IPS-15b (cell line): ENCODE data around the gene PPDPF.

Source experiments
- H3K27me3 ChIP-seq: one replicate; pipeline ENCODE4 v1.6.1; 2013; ENCODE audit warnings: low read length; ENCODE audit not compliant: control insufficient read depth, insufficient read depth
- H3K36me3 ChIP-seq: one replicate; pipeline ENCODE4 v1.6.1; 2013; ENCODE audit warnings: low read length; ENCODE audit not compliant: control insufficient read depth, insufficient read depth
- H3K4me1 ChIP-seq: one replicate; pipeline ENCODE4 v1.6.1; 2013; ENCODE audit warnings: mild to moderate bottlenecking, low read length; ENCODE audit not compliant: control insufficient read depth, insufficient read depth
- H3K4me3 ChIP-seq: one replicate; pipeline ENCODE4 v1.5.1; 2013; ENCODE audit warnings: low read depth, low read length
- H3K9ac ChIP-seq: one replicate; pipeline ENCODE4 v1.6.1; 2013; ENCODE audit warnings: low read depth, mild to moderate bottlenecking, low read length
- H3K9me3 ChIP-seq: one replicate; pipeline ENCODE4 v1.6.1; 2013; ENCODE audit warnings: mild to moderate bottlenecking, low read length; ENCODE audit not compliant: control insufficient read depth, insufficient read depth

Gene PPDPF

GRCh38 chr20:63520504-63520933, at the start of gene PPDPF:
Gene PPDPF (plus strand): TSS chr20:63520765. CDS start chr20:63521309, 544 bp downstream.
- Histone ChIP-seq H3K4me1 (no peaks in the 10 kb centered on the region), H3K9me3 (no peaks in the 10 kb centered on the region), H3K9ac (peak within 1 kb of the TSS; percentile 83), H3K27me3 (no peaks in the 10 kb centered on the region), H3K36me3 (peaks cover 19% of the 10 kb centered on the region), H3K4me3 (peak within 1 kb of the TSS; percentile 84)

- Histone ChIP-seq H3K36me3 (peaks cover 6% of the 10 kb centered on the region), H3K4me3 (peak overlapping the region; percentile 62), H3K9ac (peak overlapping the region; percentile 54), H3K9me3 (no peaks in the 10 kb centered on the region), H3K4me1 (peaks cover 2% of the 10 kb centered on the region), H3K27me3 (peaks cover 15% of the 10 kb centered on the region)
Measured at GRCh38 chr20:63471002-63471716, 49.4 kb upstream of the PPDPF start.

- H3K27me3 ChIP-seq: peaks cover 15% of the 10 kb centered on the region
- no peak overlapping the region for H3K9ac ChIP-seq
- peaks cover 2% of the 10 kb centered on the region for H3K4me1 ChIP-seq
Measured at GRCh38 chr20:63471717-63471980, 48.9 kb upstream of the PPDPF start.

DNA sequence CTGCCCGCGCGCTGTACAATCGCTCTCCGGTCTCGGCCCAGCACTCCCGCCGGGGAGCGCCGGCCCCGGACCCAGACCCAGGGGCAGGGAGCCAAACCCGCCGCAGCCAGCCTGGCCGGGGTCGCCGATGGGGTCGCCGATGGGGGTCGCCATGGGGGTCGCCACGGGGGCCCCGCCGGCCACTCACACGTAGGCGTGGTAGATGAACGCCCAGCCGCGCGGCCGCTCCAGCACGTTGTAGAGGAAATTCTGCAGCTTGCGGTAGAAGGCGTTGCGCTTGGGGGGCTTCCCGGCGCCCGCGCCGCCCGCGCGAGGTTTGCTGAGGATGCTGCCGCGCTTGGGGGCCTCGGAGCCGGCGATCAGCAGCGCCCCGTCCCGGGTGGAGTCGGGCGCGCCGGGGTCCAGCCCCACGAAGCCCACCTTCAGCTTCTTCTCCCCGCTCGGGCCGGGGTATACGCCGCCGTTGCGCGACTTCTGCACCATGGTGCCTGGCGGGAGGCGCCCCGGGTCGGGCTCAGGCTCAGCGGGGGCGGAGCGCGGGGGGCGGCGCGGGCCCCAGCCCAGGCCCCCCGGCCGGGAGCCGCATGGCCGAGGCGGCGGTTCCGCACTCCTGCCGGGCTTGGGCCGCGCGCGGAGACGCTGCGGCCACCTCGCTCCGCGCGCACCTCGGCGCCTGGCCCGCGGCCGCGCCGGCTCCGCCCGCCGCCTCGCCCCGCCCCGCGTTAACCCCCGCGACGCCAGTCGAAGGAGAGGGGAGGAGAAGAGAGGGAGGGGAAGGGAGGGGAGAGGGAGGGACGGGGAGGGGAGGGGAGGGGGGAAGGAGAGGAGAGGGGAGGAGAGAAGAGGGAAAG, 48.4 kb upstream of the PPDPF start, which contains the start of gene KCNQ2:
Gene KCNQ2 (minus strand): TSS at position 675 of the 851 bp plus-strand sequence. CDS start 192 bp downstream, at position 483.
- Histone ChIP-seq H3K9ac (no peak within 1 kb of the TSS), H3K4me3 (peak within 1 kb of the TSS; percentile 62), H3K36me3 (peaks cover 6% of the 10 kb centered on the region), H3K27me3 (peaks cover 15% of the 10 kb centered on the region), H3K9me3 (no peaks in the 10 kb centered on the region), H3K4me1 (peaks cover 2% of the 10 kb centered on the region)

More at GRCh38 chr20:63471717-63471980, 48.9 kb upstream of the PPDPF start:
- Histone ChIP-seq H3K4me3 (peak overlapping the region; percentile 62), H3K9me3 (no peaks in the 10 kb centered on the region), H3K36me3 (peaks cover 6% of the 10 kb centered on the region)

- peaks cover 6% of the 10 kb centered on the region for H3K36me3 ChIP-seq
- peaks cover 15% of the 10 kb centered on the region for H3K27me3 ChIP-seq
- no peak overlapping the region for H3K4me3 ChIP-seq
- H3K4me1 ChIP-seq: peaks cover 2% of the 10 kb centered on the region
- H3K9ac ChIP-seq: no peak overlapping the region
- no peaks in the 10 kb centered on the region for H3K9me3 ChIP-seq
Measured at GRCh38 chr20:63472862-63473390, 47.6 kb upstream of the PPDPF start.

GRCh38 chr20:63473555-63474449, 46.8 kb upstream of the PPDPF start:
- H3K36me3 ChIP-seq: peaks cover 6% of the 10 kb centered on the region
- H3K4me3 ChIP-seq: no peak overlapping the region
- H3K9ac ChIP-seq: no peak overlapping the region
- peaks cover 15% of the 10 kb centered on the region for H3K27me3 ChIP-seq
- H3K9me3 ChIP-seq: no peaks in the 10 kb centered on the region
- H3K4me1 ChIP-seq: peaks cover 2% of the 10 kb centered on the region

- H3K27me3 ChIP-seq: peaks cover 15% of the 10 kb centered on the region
- H3K4me3 ChIP-seq: no peak overlapping the region
- no peaks in the 10 kb centered on the region for H3K9me3 ChIP-seq
- peaks cover 2% of the 10 kb centered on the region for H3K36me3 ChIP-seq
- H3K4me1 ChIP-seq: peaks cover 2% of the 10 kb centered on the region
- H3K9ac ChIP-seq: no peak overlapping the region
Measured at GRCh38 chr20:63475209-63475608, 45.4 kb upstream of the PPDPF start.

DNA sequence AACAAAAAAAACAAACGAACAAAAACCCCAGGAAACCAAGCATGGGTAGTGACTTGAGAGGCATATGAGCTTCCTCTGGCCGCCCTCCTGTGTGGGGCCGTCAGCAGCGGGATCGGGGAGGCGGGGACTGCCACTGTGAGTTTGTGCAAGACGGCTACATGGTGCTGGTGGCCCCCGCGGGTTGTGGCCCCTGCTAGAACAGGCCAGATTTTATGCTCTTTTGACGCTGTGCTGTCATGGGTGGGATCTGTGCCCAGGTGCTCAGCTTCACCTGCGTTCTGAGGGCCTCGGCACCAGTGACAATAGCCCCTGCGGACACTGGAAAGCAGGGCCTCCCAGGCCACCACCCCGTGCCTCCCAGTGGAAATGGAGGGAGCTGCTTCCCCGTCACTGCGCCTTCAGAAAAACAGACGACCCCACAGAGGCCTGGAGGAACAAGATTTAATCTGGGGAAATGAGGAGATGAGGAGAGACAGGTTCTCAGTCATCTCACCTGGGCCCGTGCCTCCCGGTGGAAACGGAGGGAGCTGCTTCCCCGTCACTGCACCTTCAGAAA, 43.4 kb upstream of the PPDPF start:
- H3K9ac ChIP-seq: no peak overlapping the region

GRCh38 chr20:63477944-63478343, 42.6 kb upstream of the PPDPF start:
- Histone ChIP-seq H3K9me3 (no peaks in the 10 kb centered on the region), H3K9ac (no peak overlapping the region), H3K36me3 (no peaks in the 10 kb centered on the region), H3K4me3 (no peak overlapping the region), H3K27me3 (peaks cover 15% of the 10 kb centered on the region), H3K4me1 (peaks cover 5% of the 10 kb centered on the region)

More for the DNA sequence above, 43.4 kb upstream of the PPDPF start:
- Histone ChIP-seq H3K4me3 (no peak overlapping the region), H3K27me3 (peaks cover 15% of the 10 kb centered on the region), H3K4me1 (peaks cover 5% of the 10 kb centered on the region), H3K36me3 (no peaks in the 10 kb centered on the region), H3K9me3 (no peaks in the 10 kb centered on the region)

GRCh38 chr20:63478346-63479302, 41.9 kb upstream of the PPDPF start:
- H3K4me3 ChIP-seq: no peak overlapping the region
- H3K9me3 ChIP-seq: no peaks in the 10 kb centered on the region
- H3K36me3 ChIP-seq: no peaks in the 10 kb centered on the region
- peaks cover 15% of the 10 kb centered on the region for H3K27me3 ChIP-seq
- no peak overlapping the region for H3K9ac ChIP-seq
- peaks cover 5% of the 10 kb centered on the region for H3K4me1 ChIP-seq
